ENCODE data around the gene SFI1. TPM values are rescaled to one million over a fixed set of nuclear protein-coding genes. Genes with fewer than 3 reads are reported as not detected.
"Not testable (repeated sequence)": the region's sequence is repeated elsewhere in the genome, so short reads cannot be mapped to it uniquely, and the experiment has no call there.

SFI1 gene
- total RNA-seq, 4 donors from 2014 or later: 55.3 to 157 (median 90.1) TPM

- in situ Hi-C loops (cut with MboI; ENCODE audit: low pct_ligation_motif_present in 1 of 4, low pct_unique_long_range_greater_than_20kb in 1 of 4, low sequenced_read_pairs in 3 of 4): loop anchor here in 1 of 4 donors (25.0 kb wide), 1 partner anchor 140 kb away; no protein-coding TSS in a partner anchor
- H3K27ac ChIP-seq: peak overlapping the region; percentile 84 to 94 (median 88)
- intact Hi-C loops (cut with DNase I; ENCODE audit: low total_unique reads): no loop called here
- no peak for TF ChIP-seq EP300 (IDR thresholded peaks at IDR 0.05; ENCODE audit: low read depth)
- TF ChIP-seq CTCF (IDR thresholded peaks at IDR 0.05): no peak
- no peak for TF ChIP-seq POLR2AphosphoS5 (IDR thresholded peaks at IDR 0.05)
- TF ChIP-seq POLR2A (IDR thresholded peaks at IDR 0.05): no peak
- peaks cover 3 to 18% (median 11%) of the 10 kb centered on the region in 4 donors for H3K4me1 ChIP-seq
- H3K27me3 ChIP-seq: no peaks in the 10 kb centered on the region
- no peak for DNase-seq
- H3K36me3 ChIP-seq: no peaks in the 10 kb centered on the region
- peak overlapping the region; percentile 49 to 74 (median 60) for H3K4me3 ChIP-seq
- WGBS, 2 donors (ENCODE audit: low coverage in 1 of 2): 54 to 59% methylated on average over 8 to 10 of the region's 10 CpGs
- no peaks in the 10 kb centered on the region for H3K9me3 ChIP-seq
These were observed 1.0 kb downstream of the SFI1 start for GRCh38 chr22:31497148-31497938.

- peaks cover 3 to 9% (median 6%) of the 10 kb centered on the region in 4 donors for H3K4me1 ChIP-seq
- in situ Hi-C loops (cut with MboI; ENCODE audit: low pct_ligation_motif_present in 1 of 4, low pct_unique_long_range_greater_than_20kb in 1 of 4, low sequenced_read_pairs in 3 of 4): no loop called here
- 71 to 96% methylated on average over 1 to 2 of the region's 2 CpGs for WGBS, 2 donors (ENCODE audit: low coverage in 1 of 2)
- no peak overlapping the region for H3K27ac ChIP-seq
- no peaks in the 10 kb centered on the region for H3K9me3 ChIP-seq
- H3K4me3 ChIP-seq: no peak overlapping the region
- TF ChIP-seq POLR2A (IDR thresholded peaks at IDR 0.05) (no peak), CTCF (IDR thresholded peaks at IDR 0.05) (no peak), EP300 (IDR thresholded peaks at IDR 0.05; ENCODE audit: low read depth) (no peak), POLR2AphosphoS5 (IDR thresholded peaks at IDR 0.05) (no peak)
- intact Hi-C loops (cut with DNase I; ENCODE audit: low total_unique reads): no loop called here
- no peaks in the 10 kb centered on the region for H3K27me3 ChIP-seq
- H3K36me3 ChIP-seq: no peaks in the 10 kb centered on the region
- DNase-seq: no peak
These were observed 5.4 kb downstream of the SFI1 start for GRCh38 chr22:31501738-31502137.

- Histone ChIP-seq H3K4me3 (no peak overlapping the region), H3K4me1 (no peaks in the 10 kb centered on the region), H3K27me3 (no peaks in the 10 kb centered on the region), H3K27ac (no peak overlapping the region), H3K9me3 (peaks cover 0 to 5% of the 10 kb centered on the region in 2 donors), H3K36me3 (no peaks in the 10 kb centered on the region)
- in situ Hi-C loops (cut with MboI; ENCODE audit: low pct_ligation_motif_present in 1 of 4, low pct_unique_long_range_greater_than_20kb in 1 of 4, low sequenced_read_pairs in 3 of 4) (no loop called here), intact Hi-C loops (cut with DNase I; ENCODE audit: low total_unique reads) (no loop called here)
- TF ChIP-seq CTCF (IDR thresholded peaks at IDR 0.05): no peak
- TF ChIP-seq EP300 (IDR thresholded peaks at IDR 0.05; ENCODE audit: low read depth): no peak
- no peak for TF ChIP-seq POLR2AphosphoS5 (IDR thresholded peaks at IDR 0.05)
- no peak for TF ChIP-seq POLR2A (IDR thresholded peaks at IDR 0.05)
- 93 to 95% methylated on average over 14 of the region's 14 CpGs for WGBS, 2 donors (ENCODE audit: low coverage in 1 of 2)
- DNase-seq: no peak
These were observed 7.1 kb downstream of the SFI1 start for GRCh38 chr22:31503211-31503964.

- no peak overlapping the region for H3K27ac ChIP-seq
- intact Hi-C loops (cut with DNase I; ENCODE audit: low total_unique reads) (no loop called here), in situ Hi-C loops (cut with MboI; ENCODE audit: low pct_ligation_motif_present in 1 of 4, low pct_unique_long_range_greater_than_20kb in 1 of 4, low sequenced_read_pairs in 3 of 4) (no loop called here)
- peaks cover 0 to 5% of the 10 kb centered on the region in 2 donors for H3K9me3 ChIP-seq
- H3K4me3 ChIP-seq: no peak overlapping the region
- no peaks in the 10 kb centered on the region for H3K4me1 ChIP-seq
- DNase-seq: no peak
- no peak for TF ChIP-seq CTCF (IDR thresholded peaks at IDR 0.05)
- no peak for TF ChIP-seq POLR2AphosphoS5 (IDR thresholded peaks at IDR 0.05)
- TF ChIP-seq POLR2A (IDR thresholded peaks at IDR 0.05): no peak
- TF ChIP-seq EP300 (IDR thresholded peaks at IDR 0.05; ENCODE audit: low read depth): no peak
- H3K36me3 ChIP-seq: no peaks in the 10 kb centered on the region
- 59 to 89% methylated on average over 3 to 4 of the region's 4 CpGs for WGBS, 2 donors (ENCODE audit: low coverage in 1 of 2)
- H3K27me3 ChIP-seq: no peaks in the 10 kb centered on the region
These were observed 7.9 kb downstream of the SFI1 start for GRCh38 chr22:31504282-31504681.

GRCh38 chr22:31507517-31507916 lies 11.2 kb downstream of the SFI1 start:
- H3K27me3 ChIP-seq; H3K27ac ChIP-seq; H3K4me3 ChIP-seq; DNase-seq; in situ Hi-C loops (cut with MboI; ENCODE audit: low pct_ligation_motif_present in 1 of 4, low pct_unique_long_range_greater_than_20kb in 1 of 4, low sequenced_read_pairs in 3 of 4); H3K36me3 ChIP-seq; H3K4me1 ChIP-seq; H3K9me3 ChIP-seq; intact Hi-C loops (cut with DNase I; ENCODE audit: low total_unique reads): not testable (repeated sequence)

Data from transverse colon (tissue), 4 donors.